Neutrophil (primary cell): ENCODE data around the gene FRMPD2.
"Not testable (repeated sequence)": the region's sequence is repeated elsewhere in the genome, so short reads cannot be mapped to it uniquely, and the experiment has no call there.

Source experiments
- H3K27ac ChIP-seq: fragments of 200-600 bp; sonication (generic); 2 replicates; pipeline ENCODE4 v1.5.1; 2016; ENCODE audit warnings: mild to moderate bottlenecking, moderate library complexity
- H3K27me3 ChIP-seq: fragments of 200-600 bp; sonication (generic); 2 replicates; pipeline ENCODE4 v1.6.0; 2016; ENCODE audit warnings: mild to moderate bottlenecking
- H3K36me3 ChIP-seq: fragments of 200-600 bp; sonication (generic); 2 replicates; pipeline ENCODE4 v1.5.1; 2017
- H3K4me1 ChIP-seq, 2 experiments: fragments of 200-600 bp in 1 of 2; sonication (generic) in 1 of 2; 1 replicate in 1 of 2; 2 replicates in 1 of 2; pipeline versions ENCODE4 v1.5.1 to v1.6.1; 2013 to 2016; ENCODE audit warnings: low read depth in 1 of 2, low read length in 1 of 2, mild to moderate bottlenecking in 1 of 2, moderate library complexity in 1 of 2; ENCODE audit not compliant: control insufficient read depth in 1 of 2, insufficient read depth in 1 of 2
- H3K4me3 ChIP-seq, 2 experiments: fragments of 200-600 bp in 1 of 2; sonication (generic) in 1 of 2; 1 replicate in 1 of 2; 2 replicates in 1 of 2; pipeline ENCODE4 v1.5.1; 2013 to 2016; ENCODE audit warnings: low read depth in 1 of 2, low read length in 1 of 2, mild to moderate bottlenecking in 1 of 2, moderate library complexity in 1 of 2
- H3K9me3 ChIP-seq: fragments of 200-600 bp; sonication (generic); 2 replicates; pipeline ENCODE4 v1.5.1; 2016

The FRMPD2 gene

DNA sequence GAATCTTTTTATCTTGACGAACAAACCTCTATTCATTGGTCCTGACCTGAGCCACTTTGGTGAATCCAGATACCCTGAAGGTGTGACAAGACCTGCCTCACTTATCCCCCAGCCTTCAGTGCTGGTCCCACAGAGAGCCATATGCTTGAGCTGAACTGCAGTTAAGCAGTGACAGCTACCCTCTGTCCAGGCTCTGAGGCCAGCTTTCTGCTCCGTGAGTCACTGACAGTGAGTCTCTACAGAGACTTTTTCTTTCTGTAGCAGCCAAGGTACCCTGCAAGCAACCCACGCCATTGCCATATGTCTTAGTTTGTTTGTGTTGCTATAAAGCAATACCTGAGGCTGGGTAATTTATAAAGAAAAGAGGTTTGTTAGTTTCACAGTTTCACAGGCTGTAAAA is 133.5 kb downstream of the FRMPD2 start:
- H3K4me1 ChIP-seq, H3K36me3 ChIP-seq, H3K4me3 ChIP-seq, H3K27ac ChIP-seq, H3K9me3 ChIP-seq, H3K27me3 ChIP-seq: not testable (repeated sequence)

DNA sequence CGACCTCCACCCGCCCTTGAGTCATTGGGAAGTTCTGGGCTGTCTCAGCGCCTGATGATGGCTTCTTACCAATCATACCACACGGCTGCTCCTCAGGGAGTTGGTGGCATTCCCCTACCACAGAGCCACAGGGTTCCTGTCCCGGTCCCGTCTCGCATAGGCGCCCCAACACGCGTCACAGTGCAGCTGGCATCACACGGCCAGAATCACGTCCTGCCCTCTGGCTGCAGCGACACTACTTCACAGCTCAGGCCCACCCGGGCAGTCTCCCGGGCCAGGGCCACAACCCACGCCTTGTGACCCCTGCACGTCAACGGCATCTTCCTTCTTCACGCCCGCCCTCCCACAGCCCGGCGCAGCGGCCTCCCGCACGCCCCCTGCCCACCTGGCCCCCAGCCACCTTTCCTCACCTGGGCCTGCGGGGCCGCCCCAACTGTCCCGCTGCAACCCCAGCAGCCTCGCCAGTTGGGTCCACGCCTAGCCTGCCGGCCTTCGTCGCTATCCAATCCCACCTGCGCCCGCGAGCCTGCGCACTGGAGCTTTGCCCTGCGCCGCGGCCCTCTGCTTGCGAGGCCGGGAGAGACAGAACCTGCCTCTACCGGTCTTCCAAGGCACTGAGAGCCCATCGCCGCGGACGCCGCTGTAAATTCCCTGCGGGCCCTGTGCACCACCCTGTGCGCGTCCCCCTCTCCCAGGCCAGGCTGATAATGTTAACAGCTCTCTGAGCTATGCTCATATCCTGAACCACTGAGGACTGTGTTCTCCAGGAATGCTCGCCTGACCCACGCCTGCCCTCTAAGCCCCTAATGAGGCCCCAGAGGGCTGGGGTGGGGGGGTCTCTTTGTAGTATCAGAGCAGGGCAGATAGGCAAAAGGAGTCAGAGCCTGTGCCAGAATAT is 134.3 kb downstream of the FRMPD2 start:
- not testable (repeated sequence) for H3K27ac ChIP-seq

DNA sequence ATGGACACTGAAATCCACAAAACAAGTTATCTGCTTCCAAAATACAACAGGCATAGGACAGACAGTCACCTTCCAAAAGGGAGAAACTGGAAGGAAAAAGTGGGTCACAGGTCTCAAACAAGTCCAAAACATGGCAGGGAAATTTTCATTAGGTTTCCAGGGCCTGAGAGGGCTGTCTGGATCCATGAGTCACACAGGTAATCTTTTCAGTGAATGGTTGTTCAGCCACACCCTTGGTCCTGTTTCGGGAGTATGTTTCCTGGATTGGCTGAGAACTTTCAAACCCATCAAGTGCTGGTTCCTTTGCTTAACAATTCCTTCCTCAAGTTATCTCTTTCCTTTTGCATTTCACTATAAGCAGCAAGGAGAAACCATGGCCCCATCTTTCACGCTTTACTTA is 145.5 kb downstream of the FRMPD2 start:
- not testable (repeated sequence) for H3K27ac ChIP-seq, H3K36me3 ChIP-seq, H3K9me3 ChIP-seq, H3K4me3 ChIP-seq, H3K4me1 ChIP-seq, H3K27me3 ChIP-seq

More for the DNA sequence above, 134.3 kb downstream of the FRMPD2 start:
- not testable (repeated sequence) for H3K4me1 ChIP-seq, H3K4me3 ChIP-seq, H3K27me3 ChIP-seq, H3K9me3 ChIP-seq, H3K36me3 ChIP-seq

DNA sequence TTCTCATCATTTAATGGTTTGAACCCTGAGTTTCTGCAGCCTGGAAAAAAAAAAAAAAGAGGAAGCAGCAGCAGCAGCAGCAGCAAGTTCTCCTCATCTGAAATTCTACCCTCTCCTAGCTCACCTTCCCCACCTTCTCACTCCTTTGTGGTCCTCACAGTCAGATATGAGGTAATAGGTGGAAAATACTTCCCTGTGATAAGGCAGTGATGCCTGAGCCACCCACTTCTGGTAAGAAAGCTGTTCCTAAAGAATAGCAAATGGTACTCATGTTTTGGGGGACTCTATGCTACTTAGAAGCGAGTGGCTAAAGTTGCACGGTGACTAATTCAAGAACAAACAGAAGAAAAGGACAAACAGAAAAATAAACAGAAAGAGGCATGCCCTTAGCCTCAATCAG is 148.2 kb downstream of the FRMPD2 start:
- H3K36me3 ChIP-seq, H3K9me3 ChIP-seq: not testable (repeated sequence)

DNA sequence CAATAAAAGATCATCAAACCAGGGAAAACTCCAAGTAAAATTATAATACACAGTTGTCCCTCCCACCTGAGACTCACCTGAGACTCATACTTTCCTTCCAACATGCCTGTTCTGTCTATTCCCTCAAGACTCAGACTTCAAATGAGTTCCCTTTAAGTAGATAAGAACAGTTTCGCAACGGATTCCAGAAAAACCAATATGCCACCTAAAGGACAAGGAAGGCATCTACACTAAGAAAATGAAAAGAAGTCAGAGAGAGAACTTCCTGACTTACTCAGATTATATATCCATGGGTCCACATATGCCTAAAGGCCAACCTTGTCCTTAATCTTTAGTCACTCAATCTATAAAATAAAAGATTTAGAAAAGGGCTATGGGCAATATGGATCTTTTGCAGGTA is 148.9 kb downstream of the FRMPD2 start:
- H3K27me3 ChIP-seq, H3K9me3 ChIP-seq, H3K4me1 ChIP-seq, H3K27ac ChIP-seq, H3K4me3 ChIP-seq, H3K36me3 ChIP-seq: not testable (repeated sequence)

More for the DNA sequence above, 148.2 kb downstream of the FRMPD2 start:
- H3K27me3 ChIP-seq, H3K27ac ChIP-seq, H3K4me3 ChIP-seq, H3K4me1 ChIP-seq: not testable (repeated sequence)

- not testable (repeated sequence) for H3K36me3 ChIP-seq, H3K27me3 ChIP-seq, H3K4me1 ChIP-seq, H3K4me3 ChIP-seq, H3K27ac ChIP-seq, H3K9me3 ChIP-seq
Observed at GRCh38 chr10:48122618-48123017, 151.9 kb downstream of the FRMPD2 start.

DNA sequence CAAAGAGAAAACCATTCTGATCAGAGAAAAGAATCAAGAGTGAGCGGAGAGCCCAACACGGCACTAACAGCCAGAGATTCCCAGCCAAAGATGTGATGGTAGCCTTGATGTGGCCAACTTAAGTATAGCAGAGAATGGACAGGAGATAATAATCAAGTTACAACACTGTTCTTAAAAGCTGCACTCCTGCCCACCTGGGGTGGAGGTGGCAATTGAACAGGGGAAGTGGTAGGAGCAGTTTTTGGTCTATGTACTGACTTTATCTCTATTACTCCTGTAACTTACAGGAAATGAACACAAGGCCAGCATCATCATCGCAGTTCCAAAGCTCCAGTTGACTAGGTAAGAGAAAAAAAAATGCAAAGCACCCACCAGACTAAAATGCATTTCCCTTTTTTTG is 164.2 kb downstream of the FRMPD2 start:
- H3K27me3 ChIP-seq, H3K36me3 ChIP-seq, H3K9me3 ChIP-seq, H3K27ac ChIP-seq, H3K4me1 ChIP-seq, H3K4me3 ChIP-seq: not testable (repeated sequence)
